CD4-positive, alpha-beta T cell treated with Interleukin-2 at 100 ng/mL for 4 hours (primary cell): Measurements from ENCODE around the gene NPAS3.

Source experiments
- DNase-seq: peaks from one replicate; pipeline ENCODE4 v3.0.0-alpha.2; 2020; ENCODE audit warnings: low spot score

NPAS3 gene

DNA sequence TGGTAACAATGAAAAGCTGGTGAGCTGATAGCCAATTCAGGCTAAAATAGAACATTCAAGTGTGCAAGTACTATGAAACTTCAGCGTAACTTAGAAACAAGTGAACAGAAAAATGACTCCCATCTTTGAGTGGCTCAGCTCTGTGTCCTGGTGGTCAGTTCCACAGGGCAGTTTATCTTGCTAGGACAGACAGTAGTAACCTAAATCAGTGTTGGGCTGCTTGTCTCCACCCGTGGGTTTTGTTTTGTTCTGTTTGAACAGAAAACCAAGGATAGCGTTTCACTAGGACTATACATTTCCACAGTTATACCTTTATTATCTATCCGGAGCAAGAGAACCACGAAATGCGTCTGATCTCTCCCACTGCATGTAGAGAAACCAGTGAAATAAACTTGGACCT is 544.4 kb downstream of the NPAS3 start:
- no peak for DNase-seq

- no peak for DNase-seq
Observed at GRCh38 chr14:33483541-33483940, 544.9 kb downstream of the NPAS3 start.

GRCh38 chr14:33484264-33484663 is 545.6 kb downstream of the NPAS3 start:
- DNase-seq: no peak

GRCh38 chr14:33486332-33486890 is 547.7 kb downstream of the NPAS3 start:
- DNase-seq: no peak

GRCh38 chr14:33488582-33488981 is 549.9 kb downstream of the NPAS3 start:
- no peak for DNase-seq

DNA sequence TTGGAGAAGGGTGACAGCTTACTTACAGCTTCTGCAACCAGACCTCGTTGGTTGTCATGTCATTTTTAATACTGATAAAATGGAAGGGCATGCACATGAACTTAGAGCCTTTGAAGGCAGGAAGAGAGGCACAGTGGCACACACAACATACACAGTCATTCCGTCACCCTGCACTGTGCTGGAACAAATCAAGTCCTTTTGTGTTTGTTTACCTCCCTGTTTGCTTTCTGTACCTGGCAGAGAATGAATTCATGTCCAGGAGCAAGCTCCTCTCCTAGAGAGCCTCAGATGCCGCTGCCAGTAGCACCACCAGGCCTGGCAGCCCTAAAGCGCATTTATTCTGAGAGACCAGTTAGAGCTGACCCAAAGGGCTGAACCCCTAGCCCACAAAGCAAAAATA is 551.9 kb downstream of the NPAS3 start:
- no peak for DNase-seq

- no peak for DNase-seq
Observed at GRCh38 chr14:33491112-33491511, 552.4 kb downstream of the NPAS3 start.

DNA sequence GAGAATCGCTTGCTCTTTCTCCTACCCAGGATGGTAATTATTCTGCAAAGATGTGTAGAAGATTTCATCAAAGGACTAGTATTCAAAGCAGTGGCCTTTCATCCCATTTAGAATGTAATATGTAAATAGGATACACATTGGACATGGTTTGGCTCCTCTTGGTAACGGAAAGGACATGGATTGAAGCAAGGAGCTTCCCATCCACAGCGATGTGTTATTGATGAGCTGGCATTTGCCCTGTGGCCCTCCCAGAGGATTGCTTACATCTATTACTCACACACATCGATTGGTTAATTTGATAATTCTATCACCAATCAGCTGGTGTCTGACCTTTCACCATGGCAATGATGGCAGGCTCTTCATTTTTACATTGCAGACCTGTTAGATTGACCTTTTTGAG is 553.8 kb downstream of the NPAS3 start:
- DNase-seq: no peak

GRCh38 chr14:33493266-33493665 is 554.6 kb downstream of the NPAS3 start:
- DNase-seq: no peak

DNA sequence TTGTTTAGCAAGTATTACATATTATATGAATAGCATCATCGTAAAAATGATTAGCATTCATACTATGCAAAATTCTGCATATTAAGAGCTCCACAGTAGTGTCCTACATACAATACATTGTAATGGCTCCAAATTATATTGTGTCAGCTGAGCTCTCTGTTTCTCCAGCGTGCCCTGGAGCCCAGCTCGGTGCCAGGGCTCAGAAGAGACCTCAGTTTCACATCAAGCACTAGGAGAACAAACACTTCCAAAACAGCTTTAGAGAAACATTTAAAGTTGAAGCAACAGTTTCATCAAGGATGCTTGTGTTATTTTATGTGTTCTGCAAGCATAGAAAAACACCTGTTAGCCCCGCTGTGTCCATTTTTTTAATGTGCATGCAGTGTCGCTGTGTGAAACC is 555.3 kb downstream of the NPAS3 start:
- no peak for DNase-seq

DNA sequence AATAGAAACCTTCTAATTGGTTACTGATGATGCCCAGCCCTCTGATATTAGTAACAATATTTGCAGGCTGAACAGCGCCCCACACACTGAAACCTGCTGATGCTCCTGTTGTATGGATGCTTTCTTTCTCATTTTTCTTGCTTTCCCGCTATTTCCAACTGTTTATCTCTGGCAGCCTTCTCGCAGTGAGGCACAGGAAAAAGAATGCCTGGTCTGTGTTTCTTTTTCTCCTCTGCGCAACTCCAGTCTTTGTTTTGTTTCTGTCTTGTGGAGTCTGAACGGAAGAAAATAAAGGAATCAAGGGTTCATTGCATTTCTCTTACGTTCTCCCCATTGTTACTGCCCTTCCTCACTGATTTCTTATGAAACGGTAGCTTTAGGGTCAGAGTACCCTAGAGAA is 561.0 kb downstream of the NPAS3 start:
- DNase-seq: no peak

GRCh38 chr14:33504246-33505099 is 565.8 kb downstream of the NPAS3 start:
- DNase-seq: no peak

GRCh38 chr14:33505266-33505962 is 566.7 kb downstream of the NPAS3 start:
- no peak for DNase-seq

- no peak for DNase-seq
Observed at GRCh38 chr14:33505963-33506329, 567.3 kb downstream of the NPAS3 start.

DNA sequence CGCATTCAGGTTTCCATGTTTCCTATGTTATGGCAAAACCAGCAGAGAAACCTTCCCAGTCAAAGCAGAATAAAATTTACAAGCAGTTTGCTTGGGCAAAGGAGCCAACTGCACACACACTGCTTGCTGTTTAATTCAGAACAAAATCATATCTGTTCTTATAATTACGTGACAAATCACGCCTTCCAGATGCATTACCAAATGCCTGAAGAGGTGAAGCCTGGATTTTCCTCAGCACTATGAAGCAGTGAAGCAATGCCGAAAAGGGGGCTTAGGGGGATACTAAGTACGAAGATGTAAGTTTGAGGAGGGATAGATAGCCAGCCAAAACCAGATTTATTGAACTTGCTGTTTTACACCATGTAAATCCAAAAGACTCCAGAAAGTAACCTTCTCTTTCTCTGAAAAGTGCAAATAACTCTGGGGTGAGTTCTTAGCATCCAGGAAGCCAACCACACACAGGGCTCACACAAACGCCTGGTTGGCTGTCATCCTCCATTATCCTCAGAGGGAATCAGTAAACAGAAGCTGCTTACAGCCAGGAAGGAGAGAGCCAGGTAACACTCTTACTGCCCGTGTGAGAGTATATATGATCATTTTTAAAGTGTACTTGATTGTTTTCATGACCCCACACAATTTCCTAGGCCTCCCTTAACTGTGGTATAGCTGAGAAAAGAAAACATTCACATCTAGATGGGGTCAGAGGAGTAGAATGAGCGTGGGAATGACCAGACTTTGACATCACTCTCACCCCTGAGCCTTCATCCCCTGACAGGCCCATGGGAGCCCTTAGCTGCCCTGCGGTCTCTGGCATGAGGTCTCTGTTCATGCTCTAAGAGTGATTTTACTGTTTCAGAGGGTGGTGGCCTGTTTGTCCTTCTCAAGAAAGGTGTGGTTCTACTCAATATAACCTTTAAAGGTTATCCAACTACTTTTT is 569.7 kb downstream of the NPAS3 start:
- no peak for DNase-seq

DNA sequence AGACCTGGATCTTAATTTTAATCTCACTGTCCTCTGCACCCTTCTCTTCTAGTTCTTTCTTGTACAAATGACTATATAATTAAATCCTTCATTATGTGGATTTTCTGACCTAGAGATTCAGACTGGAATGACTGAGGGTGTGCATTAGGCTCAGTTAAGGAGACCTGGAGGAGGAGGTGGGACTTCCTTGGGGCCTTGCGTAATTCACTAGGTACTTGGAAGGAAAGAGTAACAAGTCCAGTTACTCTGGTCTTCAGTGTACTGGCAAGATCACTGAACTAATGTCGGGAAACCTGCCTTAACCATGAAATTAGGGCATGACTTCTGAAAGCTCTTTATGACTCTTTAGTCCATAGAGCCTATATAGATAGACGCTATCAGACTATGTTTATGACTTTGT is 570.8 kb downstream of the NPAS3 start:
- no peak for DNase-seq

DNA sequence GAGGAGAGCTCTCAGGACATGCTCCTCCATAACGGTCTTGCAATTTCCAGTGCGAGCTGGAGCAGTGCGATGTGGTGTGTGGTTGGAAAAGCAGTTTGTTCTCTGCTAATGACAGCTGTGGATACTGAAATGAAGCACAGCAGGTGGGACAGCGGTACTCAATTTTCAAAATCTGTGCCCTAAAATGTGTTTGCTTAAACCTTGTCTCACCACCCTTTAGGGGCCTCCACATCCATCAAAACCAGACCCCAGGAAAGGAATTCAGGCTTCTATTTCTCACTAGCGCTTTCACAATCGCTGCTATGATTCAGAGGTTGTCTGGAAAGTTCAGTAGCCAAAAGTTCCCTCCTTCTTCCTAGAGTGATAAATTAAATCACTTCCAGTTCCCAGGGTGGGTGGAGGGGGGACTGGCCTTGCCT is 571.4 kb downstream of the NPAS3 start:
- DNase-seq: no peak

- DNase-seq: no peak
Observed at GRCh38 chr14:33510991-33511390, 572.3 kb downstream of the NPAS3 start.

- DNase-seq: no peak
Observed at GRCh38 chr14:33511851-33512640, 573.4 kb downstream of the NPAS3 start.

GRCh38 chr14:33515441-33515840 is 576.8 kb downstream of the NPAS3 start:
- no peak for DNase-seq

DNA sequence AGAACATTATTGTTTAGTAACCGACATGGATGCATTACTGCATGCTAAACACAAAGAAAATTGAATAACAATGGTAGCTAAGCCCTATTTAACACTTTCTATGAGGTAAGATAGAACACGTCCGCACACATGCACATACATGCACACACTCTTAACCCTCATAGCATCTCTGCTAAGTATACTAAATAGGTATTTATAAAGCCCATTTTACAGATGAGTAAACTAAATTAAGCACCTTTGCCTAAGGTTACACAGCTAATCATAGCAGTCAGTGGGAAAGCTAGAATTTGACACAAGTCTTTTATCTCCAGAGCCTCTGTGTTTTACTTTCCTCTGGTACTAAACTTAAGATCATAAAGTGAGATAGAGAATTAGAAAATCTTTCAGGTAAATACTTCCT is 577.2 kb downstream of the NPAS3 start:
- no peak for DNase-seq
